GM19023 (cell line): Measurements from ENCODE around the gene STAC2.

Source experiments
- ATAC-seq: cut with Tn5 transposase; IDR thresholded peaks from one replicate; pipeline ENCODE4 v1.9.1; 2021; ENCODE audit warnings: mild to moderate bottlenecking, moderate library complexity; ENCODE audit not compliant: unreplicated experiment

The STAC2 gene

GRCh38 chr17:39235555-39236449, 10.1 kb upstream of the STAC2 start:
- no peak for ATAC-seq

GRCh38 chr17:39231591-39232551, 6.1 kb upstream of the STAC2 start:
- no peak for ATAC-seq

GRCh38 chr17:39231091-39231561, 5.4 kb upstream of the STAC2 start:
- no peak for ATAC-seq

GRCh38 chr17:39230361-39230760, 4.6 kb upstream of the STAC2 start:
- ATAC-seq = no peak

- ATAC-seq = no peak
Measured at GRCh38 chr17:39229274-39229913, 3.6 kb upstream of the STAC2 start.

GRCh38 chr17:39227364-39227919, 1.7 kb upstream of the STAC2 start:
- ATAC-seq = no peak

GRCh38 chr17:39225959-39226683, 376 bp upstream of the STAC2 start:
- no peak for ATAC-seq

- no peak for ATAC-seq
Measured at GRCh38 chr17:39224778-39225307, 902 bp downstream of the STAC2 start.

- no peak for ATAC-seq
Measured at GRCh38 chr17:39223907-39224777, 1.6 kb downstream of the STAC2 start.

- ATAC-seq = no peak
Measured at GRCh38 chr17:39222866-39223834, 2.6 kb downstream of the STAC2 start.

- no peak for ATAC-seq
Measured at GRCh38 chr17:39222151-39222550, 3.6 kb downstream of the STAC2 start.

- no peak for ATAC-seq
Measured at GRCh38 chr17:39221572-39221971, 4.2 kb downstream of the STAC2 start.

GRCh38 chr17:39219647-39220154, 6.0 kb downstream of the STAC2 start:
- ATAC-seq = no peak

GRCh38 chr17:39218906-39219305, 6.8 kb downstream of the STAC2 start:
- ATAC-seq = no peak

- ATAC-seq = no peak
Measured at GRCh38 chr17:39217734-39218369, 7.9 kb downstream of the STAC2 start.

GRCh38 chr17:39213852-39214251, 11.9 kb downstream of the STAC2 start:
- ATAC-seq = no peak
